NCI-H1092 treated with DMSO at 0.1 percent for 48 hours (cell line): ENCODE data around the gene TBC1D3L.
"Not testable (repeated sequence)": the region's sequence is repeated elsewhere in the genome, so short reads cannot be mapped to it uniquely, and the experiment has no call there.

Experiments
- DNase-seq: peaks from one replicate; lab custom pipeline; 2025; lab: John Stamatoyannopoulos, UW

TBC1D3L gene

GRCh38 chr17:37988960-37989359 is at the start of gene TBC1D3L:
TSS of gene TBC1D3L (minus strand) at chr17:37989060. CDS start at chr17:37987520, 1,540 bp downstream.
- DNase-seq: not testable (repeated sequence)

GRCh38 chr17:38003676-38004075 is 14.8 kb upstream of the TBC1D3L start, which contains the start of gene TBC1D3D:
TSS of gene TBC1D3D (plus strand) at chr17:38003976. CDS start at chr17:38005561, 1,585 bp downstream.
- DNase-seq: not testable (repeated sequence)
